DOHH2 (cell line): ENCODE data around the gene EPHA4.

Experiments
- CTCF ChIP-seq: fragments of 200-600 bp; sonication (generic); IDR thresholded peaks from one replicate; pipeline ENCODE4 v1.5.1; 2014; ENCODE audit warnings: antibody characterized with exemption, mild to moderate bottlenecking, low read depth, low read length; ENCODE audit not compliant: poor library complexity, severe bottlenecking
- EZH2phosphoT487 ChIP-seq: fragments of 200-600 bp; sonication (generic); IDR thresholded peaks from 2 replicates; pipeline ENCODE4 v1.6.1; 2017; ENCODE audit warnings: borderline replicate concordance, mild to moderate bottlenecking, antibody characterized with exemption, low read length, moderate library complexity, mixed read lengths

DNA sequence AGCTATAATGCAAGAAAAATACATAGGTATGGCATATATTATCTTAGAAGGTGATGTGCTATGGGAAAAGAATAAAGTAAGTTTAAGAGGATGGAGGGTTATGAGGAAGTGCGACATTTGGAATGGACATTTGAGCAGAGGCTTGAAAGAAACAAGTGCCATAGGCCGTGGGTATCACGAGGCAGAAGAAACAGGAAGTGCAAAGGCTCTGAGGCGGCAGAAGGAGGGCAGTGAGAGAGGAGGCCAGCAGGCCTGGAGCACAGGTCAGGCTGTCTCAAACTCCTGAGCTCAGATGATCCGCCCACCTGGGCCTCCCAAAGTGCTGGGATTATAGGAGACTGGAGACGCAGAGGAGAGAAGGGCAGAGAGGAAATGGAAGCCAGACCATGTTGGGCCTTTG is 40.7 kb upstream of the EPHA4 start:
- TF ChIP-seq CTCF, result no peak
- no peak for TF ChIP-seq EZH2phosphoT487
